Uterus (tissue), 2 donors: ENCODE data around the gene TNS4.

Source experiments
- CTCF ChIP-seq, 4 experiments: fragments of 200-600 bp in 2 of 4; fragments of 450-650 bp in 2 of 4; sonication (generic) in 2 of 4; IDR thresholded peaks; one replicate each; pipeline ENCODE4 v1.5.1; 2016 to 2019; ENCODE audit warnings: antibody characterized with exemption in 4 of 4, mild to moderate bottlenecking in 2 of 4, moderate library complexity in 1 of 4
- POLR2A ChIP-seq, 2 donors: fragments of 450-650 bp; IDR thresholded peaks; one replicate each; pipeline ENCODE4 v1.6.1; 2016; ENCODE audit warnings: antibody characterized with exemption in 2 of 2, mild to moderate bottlenecking in 1 of 2, moderate library complexity in 1 of 2

- TF ChIP-seq CTCF (IDR thresholded peaks at IDR 0.05): no peak
- TF ChIP-seq POLR2A (IDR thresholded peaks at IDR 0.05): no peak
Observed at GRCh38 chr17:40474419-40475002, 26.9 kb downstream of the TNS4 start.
